CD14-positive monocyte (primary cell): ENCODE results near the gene MAP2K5. TPM values are rescaled to one million over a fixed set of nuclear protein-coding genes. Genes with fewer than 3 reads are reported as not detected.

Experiments
- DNase-seq, 3 donors: peaks; one replicate each; pipeline ENCODE4 v3.0.0-alpha.2; 2011 to 2022
- H2AFZ ChIP-seq: 2 replicates; pipeline ENCODE4 v1.6.0; 2012; ENCODE audit warnings: mild to moderate bottlenecking, low read depth, low read length, inconsistent platforms; ENCODE audit not compliant: insufficient read depth, poor library complexity, severe bottlenecking
- H3K27ac ChIP-seq, 2 donors: 1 replicate in 1 of 2; 2 replicates in 1 of 2; pipeline ENCODE4 v1.5.1; 2012 to 2013; ENCODE audit warnings: low read length in 2 of 2, control low read depth in 1 of 2, inconsistent platforms in 1 of 2, low read depth in 1 of 2, mild to moderate bottlenecking in 1 of 2
- H3K27me3 ChIP-seq, 2 donors: one replicate each; pipeline versions ENCODE4 v1.6.0 to v1.6.1; 2011 to 2013; ENCODE audit warnings: low read length in 2 of 2; ENCODE audit not compliant: control insufficient read depth in 2 of 2, insufficient read depth in 2 of 2
- H3K36me3 ChIP-seq, 2 donors: replicated peaks in 1 of 2; 1 replicate in 1 of 2; 2 replicates in 1 of 2; pipeline versions ENCODE4 v1.5.1 to v1.6.1; 2012 to 2013; ENCODE audit warnings: low read length in 2 of 2, control low read depth in 1 of 2, inconsistent platforms in 1 of 2, mild to moderate bottlenecking in 1 of 2; ENCODE audit not compliant: insufficient read depth in 2 of 2, control insufficient read depth in 1 of 2
- H3K4me1 ChIP-seq, 2 donors: 1 replicate in 1 of 2; 2 replicates in 1 of 2; pipeline versions ENCODE4 v1.5.1 to v1.6.1; 2012 to 2013; ENCODE audit warnings: low read length in 2 of 2, control low read depth in 1 of 2, inconsistent platforms in 1 of 2, mild to moderate bottlenecking in 1 of 2, moderate library complexity in 1 of 2; ENCODE audit not compliant: insufficient read depth in 2 of 2, control insufficient read depth in 1 of 2
- H3K4me2 ChIP-seq: replicated peaks from 2 replicates; pipeline ENCODE3; 2012; ENCODE audit warnings: low read length, moderate library complexity, mild to moderate bottlenecking; ENCODE audit not compliant: poor library complexity, severe bottlenecking; ENCODE audit errors: extremely low read depth
- H3K4me3 ChIP-seq, 3 experiments: fragments of 200-600 bp in 1 of 3; sonication (generic) in 1 of 3; replicated peaks in 1 of 3; 1 replicate in 2 of 3; 2 replicates in 1 of 3; pipeline ENCODE4 v1.5.1; 2011 to 2013; ENCODE audit warnings: low read length in 3 of 3, mild to moderate bottlenecking in 3 of 3, control low read depth in 2 of 3, low read depth in 2 of 3, inconsistent platforms in 1 of 3, moderate library complexity in 1 of 3
- H3K79me2 ChIP-seq: 2 replicates; pipeline ENCODE4 v1.6.0; 2012; ENCODE audit warnings: mild to moderate bottlenecking, control low read depth, inconsistent platforms, low read length, moderate library complexity; ENCODE audit not compliant: insufficient read depth
- H3K9ac ChIP-seq: 2 replicates; pipeline ENCODE4 v1.6.0; 2017; ENCODE audit warnings: low read length, mild to moderate bottlenecking; ENCODE audit not compliant: insufficient read depth, poor library complexity, severe bottlenecking
- H3K9me3 ChIP-seq, 2 donors: replicated peaks in 1 of 2; 1 replicate in 1 of 2; 2 replicates in 1 of 2; pipeline versions ENCODE4 v1.5.1 to v1.6.1; 2012 to 2013; ENCODE audit warnings: low read length in 2 of 2, control low read depth in 1 of 2; ENCODE audit not compliant: control insufficient read depth in 1 of 2, insufficient read depth in 1 of 2
- H4K20me1 ChIP-seq: 2 replicates; pipeline ENCODE4 v1.6.0; 2012; ENCODE audit warnings: mild to moderate bottlenecking, low read length, control low read depth, moderate library complexity; ENCODE audit not compliant: insufficient read depth
- H3K27ac Mint-ChIP-seq, 7 donors: one replicate each; pipeline ENCODE4 v1.8.0; 2020; ENCODE audit warnings: mild to moderate bottlenecking in 7 of 7, mixed read lengths in 7 of 7, moderate library complexity in 6 of 7, inconsistent platforms in 2 of 7
- H3K27me3 Mint-ChIP-seq, 3 donors: one replicate each; pipeline ENCODE4 v1.8.0; 2021 to 2022; ENCODE audit warnings: low read depth in 3 of 3, mild to moderate bottlenecking in 3 of 3, mixed read lengths in 3 of 3, moderate library complexity in 3 of 3, inconsistent platforms in 1 of 3
- H3K36me3 Mint-ChIP-seq, 2 donors: one replicate each; pipeline ENCODE4 v1.8.0; 2020; ENCODE audit warnings: mixed read lengths in 2 of 2, inconsistent platforms in 1 of 2, mild to moderate bottlenecking in 1 of 2
- H3K4me1 Mint-ChIP-seq: one replicate; pipeline ENCODE4 v1.8.0; 2020; ENCODE audit warnings: mild to moderate bottlenecking, mixed read lengths
- H3K4me3 Mint-ChIP-seq, 2 donors: one replicate each; pipeline ENCODE4 v1.8.0; 2020; ENCODE audit warnings: mild to moderate bottlenecking in 2 of 2, mixed read lengths in 2 of 2, moderate library complexity in 1 of 2
- H3K9me3 Mint-ChIP-seq, 7 donors: one replicate each; pipeline ENCODE4 v1.8.0; 2020 to 2022; ENCODE audit warnings: mixed read lengths in 7 of 7, mild to moderate bottlenecking in 6 of 7, moderate library complexity in 6 of 7, inconsistent platforms in 2 of 7
- CTCF ChIP-seq: fragments of 200-600 bp; IDR thresholded peaks from one replicate; pipeline ENCODE4 v1.8.0; 2022; ENCODE audit warnings: antibody characterized with exemption, mild to moderate bottlenecking
- WGBS: methylation state at CpG from one replicate; pipeline ENCODE4 v1.1.5; 2013; ENCODE audit warnings: missing lambda C conversion rate; ENCODE audit not compliant: insufficient coverage; 5-methylcytosine and 5-hydroxymethylcytosine counted together
- intact Hi-C, 2 donors: fragments of 100-400 bp; cut with micrococcal nuclease; formaldehyde crosslinking; loops; one replicate each; pipeline versions ENCODE4 v1.15.0 to v1.15.1; 2023
- polyA plus RNA-seq, 3 donors: library from polyadenylated mRNA; depleted of rRNA in 1 of 3; unstranded in 2 of 3; stranded (reverse) in 1 of 3; fragments of 300-500 nt in 2 of 3; fragments of >200 nt in 1 of 3; fragmentation: Illumina TruSeq in 2 of 3; gene quantifications; 1 replicate in 2 of 3; 2 replicates in 1 of 3; pipeline ENCODE4 v1.2.3, GENCODE V29; 2012 to 2021

The MAP2K5 gene
- polyA plus RNA-seq, 3 donors, result 10.2 to 11.3 (median 10.6) TPM

DNA sequence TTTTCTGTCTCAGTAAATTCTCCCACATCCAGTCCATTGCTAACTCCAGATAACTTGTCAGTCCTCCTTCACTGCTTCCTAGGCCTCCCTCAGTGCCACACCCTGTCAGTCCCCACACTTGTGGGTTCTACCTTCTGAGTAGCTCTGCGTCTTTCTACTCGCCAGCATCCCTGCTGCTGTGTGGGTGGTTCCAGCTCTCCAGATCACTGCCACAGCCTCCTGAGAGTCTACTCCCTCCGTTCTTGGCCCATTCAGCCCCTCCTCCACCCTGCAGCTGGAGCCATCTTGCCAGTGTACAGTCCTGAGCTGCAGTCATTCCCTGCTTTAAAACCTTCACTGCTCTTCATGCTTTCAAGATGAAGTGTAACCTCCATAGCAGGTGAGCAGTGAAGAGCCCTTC is 45.3 kb downstream of the MAP2K5 start:
- Histone ChIP-seq H3K36me3 (peaks cover 35 to 56% of the 10 kb centered on the region in 2 donors), H3K4me2 (no peak overlapping the region), H3K4me3 (no peak overlapping the region), H3K9ac (no peak overlapping the region), H3K4me1 (no peaks in the 10 kb centered on the region), H3K27ac (no peak overlapping the region), H3K79me2 (no peaks in the 10 kb centered on the region), H3K9me3 (no peaks in the 10 kb centered on the region), H3K27me3 (no peaks in the 10 kb centered on the region), H2AFZ (no peak overlapping the region), H4K20me1 (no peaks in the 10 kb centered on the region)
- no peaks in the 10 kb centered on the region for H3K4me1 Mint-ChIP-seq
- TF ChIP-seq CTCF, result no peak
- WGBS, result 100% methylated on average over 3 of the region's 3 CpGs
- intact Hi-C loops, result no loop called here
- DNase-seq, result no peak
- peaks cover 47 to 60% of the 10 kb centered on the region in 2 donors for H3K36me3 Mint-ChIP-seq
- H3K27ac Mint-ChIP-seq, result no peak overlapping the region
- peaks cover 0 to 2% (median 0%) of the 10 kb centered on the region in 3 donors for H3K27me3 Mint-ChIP-seq
- no peaks in the 10 kb centered on the region for H3K9me3 Mint-ChIP-seq
- no peak overlapping the region for H3K4me3 Mint-ChIP-seq

DNA sequence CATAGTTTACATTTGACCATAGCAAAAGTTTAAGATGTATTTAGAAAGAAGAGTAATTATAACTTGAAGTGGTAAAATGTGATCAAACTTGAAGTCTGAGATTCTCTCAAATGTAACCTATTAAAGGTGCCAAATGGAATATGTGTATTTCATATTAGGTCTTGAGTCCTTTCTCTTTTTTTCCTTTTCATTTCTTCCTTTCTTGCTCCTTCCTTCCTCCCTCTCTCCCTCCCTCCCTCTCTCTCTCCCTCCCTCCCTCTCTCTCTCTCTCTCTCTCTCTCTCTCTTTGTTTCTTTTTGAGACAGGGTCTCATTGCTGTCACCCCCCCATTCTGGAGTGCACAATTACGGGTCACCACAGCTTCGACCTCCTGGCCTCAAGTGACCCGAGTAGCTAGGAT is 47.7 kb downstream of the MAP2K5 start:
- Histone ChIP-seq H3K27me3 (no peaks in the 10 kb centered on the region), H4K20me1 (no peaks in the 10 kb centered on the region), H3K79me2 (no peaks in the 10 kb centered on the region), H3K4me1 (no peaks in the 10 kb centered on the region), H3K4me3 (no peak overlapping the region), H3K36me3 (peaks cover 54 to 79% of the 10 kb centered on the region in 2 donors), H3K9me3 (no peaks in the 10 kb centered on the region), H2AFZ (no peak overlapping the region), H3K27ac (no peak overlapping the region), H3K4me2 (no peak overlapping the region), H3K9ac (no peak overlapping the region)
- no peak overlapping the region for H3K4me3 Mint-ChIP-seq
- H3K4me1 Mint-ChIP-seq, result no peaks in the 10 kb centered on the region
- no peak overlapping the region for H3K27ac Mint-ChIP-seq
- intact Hi-C loops, result no loop called here
- H3K9me3 Mint-ChIP-seq, result no peaks in the 10 kb centered on the region
- TF ChIP-seq CTCF, result no peak
- DNase-seq, result no peak
- peaks cover 58 to 68% of the 10 kb centered on the region in 2 donors for H3K36me3 Mint-ChIP-seq
- no peaks in the 10 kb centered on the region for H3K27me3 Mint-ChIP-seq
- 100% methylated on average over 3 of the region's 3 CpGs for WGBS
